ENCODE results near the gene MSS51.
A peak's percentile ranks its signal among the peaks of the same experiment; 100 is the strongest.

MSS51 gene

DNA sequence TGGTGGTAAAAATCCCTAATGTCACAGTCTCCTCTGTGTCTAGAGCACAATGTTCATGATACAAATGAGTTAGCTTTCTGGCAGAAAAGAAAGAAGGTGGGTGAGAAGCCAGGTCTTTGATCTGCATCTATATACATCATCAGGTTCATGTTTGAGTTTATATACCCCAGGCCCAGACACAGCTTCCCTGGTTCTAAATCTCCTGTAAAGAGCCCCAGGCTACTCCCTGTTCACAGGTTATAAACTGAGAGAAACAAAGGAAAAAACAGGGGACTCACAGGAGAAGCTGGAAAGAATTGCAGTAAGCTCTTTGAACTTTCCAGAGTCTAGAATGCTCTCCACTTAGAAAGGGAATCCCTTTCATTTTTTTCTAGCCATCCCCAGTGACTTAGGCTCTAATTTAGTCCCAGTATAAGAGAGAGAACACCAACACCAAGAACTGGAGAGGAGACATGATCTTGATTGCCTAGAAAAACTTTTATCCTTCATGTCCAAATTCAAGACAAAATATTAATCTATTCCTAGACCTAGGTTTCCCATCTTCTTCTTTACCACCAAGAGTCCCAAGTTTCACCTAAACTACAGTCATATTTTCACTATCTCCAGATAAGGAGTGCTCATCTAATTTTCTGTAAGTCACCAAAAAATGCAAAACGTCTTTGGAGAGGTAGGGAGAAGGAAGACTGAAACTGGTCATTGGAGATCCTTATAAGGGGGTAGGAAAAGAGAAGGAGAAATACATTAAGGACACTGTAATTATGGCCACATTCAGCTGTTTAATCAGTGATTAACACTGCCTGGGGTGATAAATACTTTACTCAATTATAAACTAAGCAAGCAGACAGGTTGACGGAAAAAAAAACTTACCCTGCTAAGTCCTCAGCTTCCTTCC is 469 bp downstream of the MSS51 start:
- TF ChIP-seq EZH2phosphoT487 (IDR thresholded peaks at IDR 0.05; ENCODE audit: borderline replicate concordance): no peak
- TF ChIP-seq, protein P1, sequence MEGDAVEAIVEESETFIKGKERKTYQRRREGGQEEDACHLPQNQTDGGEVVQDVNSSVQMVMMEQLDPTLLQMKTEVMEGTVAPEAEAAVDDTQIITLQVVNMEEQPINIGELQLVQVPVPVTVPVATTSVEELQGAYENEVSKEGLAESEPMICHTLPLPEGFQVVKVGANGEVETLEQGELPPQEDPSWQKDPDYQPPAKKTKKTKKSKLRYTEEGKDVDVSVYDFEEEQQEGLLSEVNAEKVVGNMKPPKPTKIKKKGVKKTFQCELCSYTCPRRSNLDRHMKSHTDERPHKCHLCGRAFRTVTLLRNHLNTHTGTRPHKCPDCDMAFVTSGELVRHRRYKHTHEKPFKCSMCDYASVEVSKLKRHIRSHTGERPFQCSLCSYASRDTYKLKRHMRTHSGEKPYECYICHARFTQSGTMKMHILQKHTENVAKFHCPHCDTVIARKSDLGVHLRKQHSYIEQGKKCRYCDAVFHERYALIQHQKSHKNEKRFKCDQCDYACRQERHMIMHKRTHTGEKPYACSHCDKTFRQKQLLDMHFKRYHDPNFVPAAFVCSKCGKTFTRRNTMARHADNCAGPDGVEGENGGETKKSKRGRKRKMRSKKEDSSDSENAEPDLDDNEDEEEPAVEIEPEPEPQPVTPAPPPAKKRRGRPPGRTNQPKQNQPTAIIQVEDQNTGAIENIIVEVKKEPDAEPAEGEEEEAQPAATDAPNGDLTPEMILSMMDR (conservative IDR thresholded peaks at IDR 0.05; ENCODE audit: low read length): no peak
- Histone ChIP-seq H3K9me2 (replicated peaks; ENCODE audit: low read depth, low read length) (no peaks in the 10 kb centered on the region), H3K4me3 (ENCODE audit: low read length, poor library complexity, severe bottlenecking) (peak overlapping the region; percentile 16), H3K9me3 (ENCODE audit: insufficient read depth, low read depth, low read length) (no peaks in the 10 kb centered on the region), H3K79me2 (ENCODE audit: insufficient read depth, low read length) (no peaks in the 10 kb centered on the region), H3K4me2 (ENCODE audit: low read depth, low read length, poor library complexity, severe bottlenecking) (peak overlapping the region; percentile 61), H4K20me1 (ENCODE audit: insufficient read depth, low read length, poor library complexity, severe bottlenecking) (no peaks in the 10 kb centered on the region), H3K4me1 (ENCODE audit: insufficient read depth, low read length, poor library complexity, severe bottlenecking) (peaks cover 17% of the 10 kb centered on the region), H3F3A (ENCODE audit: low read depth) (no peaks in the 10 kb centered on the region), H3K9ac (ENCODE audit: low read depth, low read length, poor library complexity, severe bottlenecking) (peak overlapping the region; percentile 40), H2AFZ (ENCODE audit: low read length) (no peak overlapping the region), H3K27me3 (ENCODE audit: insufficient read depth, low read length, poor library complexity, severe bottlenecking) (no peaks in the 10 kb centered on the region), H3K36me3 (ENCODE audit: insufficient read depth, low read length) (peaks cover 3% of the 10 kb centered on the region; the same call in 1 of the 2 replicates)

- no peak overlapping the region for H3K9ac ChIP-seq (ENCODE audit: low read depth, low read length, poor library complexity, severe bottlenecking)
- no peaks in the 10 kb centered on the region for H3K9me2 ChIP-seq (replicated peaks; ENCODE audit: low read depth, low read length)
- no peaks in the 10 kb centered on the region for H3F3A ChIP-seq (ENCODE audit: low read depth)
- H3K4me1 ChIP-seq (ENCODE audit: insufficient read depth, low read length, poor library complexity, severe bottlenecking): no peaks in the 10 kb centered on the region
- no peaks in the 10 kb centered on the region for H4K20me1 ChIP-seq (ENCODE audit: insufficient read depth, low read length, poor library complexity, severe bottlenecking)
- H2AFZ ChIP-seq (ENCODE audit: low read length): no peak overlapping the region
- TF ChIP-seq, protein P1 (conservative IDR thresholded peaks at IDR 0.05; ENCODE audit: low read length): no peak
- TF ChIP-seq EZH2phosphoT487 (IDR thresholded peaks at IDR 0.05; ENCODE audit: borderline replicate concordance): no peak
- H3K79me2 ChIP-seq (ENCODE audit: insufficient read depth, low read length): no peaks in the 10 kb centered on the region
- no peaks in the 10 kb centered on the region for H3K36me3 ChIP-seq (ENCODE audit: insufficient read depth, low read length)
- H3K9me3 ChIP-seq (ENCODE audit: insufficient read depth, low read depth, low read length): no peaks in the 10 kb centered on the region
- no peak overlapping the region for H3K4me2 ChIP-seq (ENCODE audit: low read depth, low read length, poor library complexity, severe bottlenecking)
- no peaks in the 10 kb centered on the region for H3K27me3 ChIP-seq (ENCODE audit: insufficient read depth, low read length, poor library complexity, severe bottlenecking)
- no peak overlapping the region for H3K4me3 ChIP-seq (ENCODE audit: low read length, poor library complexity, severe bottlenecking)
Observed at GRCh38 chr10:73426318-73426717, 7.0 kb downstream of the MSS51 start.

DNA sequence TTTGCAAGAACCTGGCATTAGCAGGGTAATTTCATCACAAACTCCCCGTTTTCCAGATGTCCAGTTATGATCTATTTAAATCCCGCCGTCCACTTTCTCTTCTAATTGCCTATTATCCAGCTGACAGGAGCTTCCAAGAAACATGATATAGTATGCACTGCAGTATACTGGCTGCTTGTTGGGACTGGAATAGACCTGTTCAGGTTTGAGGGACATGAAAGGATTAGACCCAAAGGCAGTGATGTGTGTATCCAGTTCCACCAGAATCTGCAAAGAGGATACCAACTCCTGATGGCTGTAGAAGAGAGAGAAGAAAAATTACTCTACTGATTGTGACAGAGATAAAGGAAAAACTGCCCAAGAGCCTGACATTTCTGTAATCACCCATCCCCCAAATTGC is 8.9 kb downstream of the MSS51 start:
- Histone ChIP-seq H3K36me3 (ENCODE audit: insufficient read depth, low read length) (no peaks in the 10 kb centered on the region), H3K4me3 (ENCODE audit: low read length, poor library complexity, severe bottlenecking) (no peak overlapping the region), H3K27me3 (ENCODE audit: insufficient read depth, low read length, poor library complexity, severe bottlenecking) (no peaks in the 10 kb centered on the region), H3K9ac (ENCODE audit: low read depth, low read length, poor library complexity, severe bottlenecking) (no peak overlapping the region), H3K79me2 (ENCODE audit: insufficient read depth, low read length) (no peaks in the 10 kb centered on the region), H3K4me1 (ENCODE audit: insufficient read depth, low read length, poor library complexity, severe bottlenecking) (no peaks in the 10 kb centered on the region), H3K9me2 (replicated peaks; ENCODE audit: low read depth, low read length) (no peaks in the 10 kb centered on the region), H4K20me1 (ENCODE audit: insufficient read depth, low read length, poor library complexity, severe bottlenecking) (no peaks in the 10 kb centered on the region), H3K4me2 (ENCODE audit: low read depth, low read length, poor library complexity, severe bottlenecking) (no peak overlapping the region), H2AFZ (ENCODE audit: low read length) (no peak overlapping the region), H3K9me3 (ENCODE audit: insufficient read depth, low read depth, low read length) (no peaks in the 10 kb centered on the region), H3F3A (ENCODE audit: low read depth) (no peaks in the 10 kb centered on the region)
- TF ChIP-seq EZH2phosphoT487 (IDR thresholded peaks at IDR 0.05; ENCODE audit: borderline replicate concordance): no peak
- TF ChIP-seq, protein P1 (conservative IDR thresholded peaks at IDR 0.05; ENCODE audit: low read length): no peak

Data from Loucy (cell line).